GM12892 (cell line): ENCODE measurements around the gene CRACR2A.

ENCODE experiments used
- POLR2A ChIP-seq: IDR thresholded peaks from 2 replicates; pipeline ENCODE4 v1.6.1; 2011; ENCODE audit warnings: low read depth, low read length, control low read depth
- POLR2AphosphoS5 ChIP-seq: IDR thresholded peaks from 2 replicates; pipeline ENCODE4 v1.6.1; 2011; ENCODE audit warnings: low read depth, low read length, control low read depth
- TAF1 ChIP-seq: IDR thresholded peaks from 2 replicates; pipeline ENCODE4 v1.6.1; 2011; ENCODE audit warnings: low read depth, mild to moderate bottlenecking, control low read depth, low read length, borderline replicate concordance

GRCh38 chr12:3611860-3612703 lies 140.8 kb downstream of the CRACR2A start:
- TF ChIP-seq POLR2A (no peak), TAF1 (no peak), POLR2AphosphoS5 (no peak)
